Natural killer cell treated with Interleukin-12 subunit alpha and Interleukin-12 subunit beta and Interleukin-15 and Interleukin-18, amount 100 ng/mL, for 72 hours (primary cell): ENCODE data around the gene CASTOR1. TPM values are rescaled to one million over a fixed set of nuclear protein-coding genes. Genes with fewer than 3 reads are reported as not detected.

Source experiments
- ATAC-seq, 2 donors: fragments of 150-1000 bp; cut with Tn5 transposase in 1 of 2; sonication (Bioruptor Pico), chemical (Tn5 transposase) in 1 of 2; 2 replicates each; pipeline ENCODE4 v1.10.0; 2021
- DNase-seq: peaks from one replicate; pipeline ENCODE4 v3.0.0; 2022; ENCODE audit warnings: low spot score
- H3K27ac Mint-ChIP-seq, 2 donors: 1 replicate in 1 of 2; 2 replicates in 1 of 2; pipeline ENCODE4 v1.8.0; 2022; ENCODE audit warnings: mixed read lengths in 2 of 2, mild to moderate bottlenecking in 1 of 2, moderate library complexity in 1 of 2
- H3K27me3 Mint-ChIP-seq, 2 donors: 1 replicate in 1 of 2; 2 replicates in 1 of 2; pipeline ENCODE4 v1.8.0; 2022; ENCODE audit warnings: mixed read lengths in 2 of 2
- H3K36me3 Mint-ChIP-seq: one replicate; pipeline ENCODE4 v1.8.0; 2022; ENCODE audit warnings: mixed read lengths
- H3K4me1 Mint-ChIP-seq, 2 donors: 1 replicate in 1 of 2; 2 replicates in 1 of 2; pipeline ENCODE4 v1.8.0; 2022; ENCODE audit warnings: low read depth in 2 of 2, mixed read lengths in 2 of 2, mild to moderate bottlenecking in 1 of 2
- H3K4me3 Mint-ChIP-seq: one replicate; pipeline ENCODE4 v1.8.0; 2022; ENCODE audit warnings: mixed read lengths
- H3K9me3 Mint-ChIP-seq: 2 replicates; pipeline ENCODE4 v1.8.0; 2022; ENCODE audit warnings: mixed read lengths
- total RNA-seq, 2 donors: library from RNA; stranded (reverse); gene quantifications; one replicate each; pipeline ENCODE4 v1.2.3, GENCODE V29; 2022

CASTOR1 gene
- total RNA-seq, 2 donors from 2014 or later = 4.0 to 4.4 TPM

GRCh38 chr22:30326255-30326705 lies 37.0 kb upstream of the CASTOR1 start:
- Mint-ChIP-seq H3K9me3 (no peaks in the 10 kb centered on the region), H3K4me3 (peak overlapping the region; percentile 65), H3K36me3 (peaks cover 6% of the 10 kb centered on the region), H3K4me1 (peaks cover 34 to 35% of the 10 kb centered on the region in 2 donors), H3K27me3 (no peaks in the 10 kb centered on the region), H3K27ac (peak overlapping the region; percentile 45 to 65)
- DNase-seq (peak; percentile 70), ATAC-seq (peak; percentile 67 to 72)

- DNase-seq (no peak), ATAC-seq (no peak)
- Mint-ChIP-seq H3K4me3 (peak overlapping the region; percentile 65), H3K27ac (peak overlapping the region; percentile 45 to 65), H3K9me3 (no peaks in the 10 kb centered on the region), H3K36me3 (peaks cover 6% of the 10 kb centered on the region), H3K4me1 (peaks cover 35 to 39% of the 10 kb centered on the region in 2 donors), H3K27me3 (no peaks in the 10 kb centered on the region)
Observed at GRCh38 chr22:30325724-30326254, 36.5 kb upstream of the CASTOR1 start.

GRCh38 chr22:30325065-30325720 lies 35.9 kb upstream of the CASTOR1 start:
- ATAC-seq (no peak), DNase-seq (no peak)
- peaks cover under 1% of the 10 kb centered on the region for H3K36me3 Mint-ChIP-seq
- no peaks in the 10 kb centered on the region for H3K9me3 Mint-ChIP-seq
- peaks cover 41 to 44% of the 10 kb centered on the region in 2 donors for H3K4me1 Mint-ChIP-seq
- no peaks in the 10 kb centered on the region for H3K27me3 Mint-ChIP-seq
- H3K27ac Mint-ChIP-seq = peak overlapping the region; percentile 45 to 65
- peak overlapping the region; percentile 65 for H3K4me3 Mint-ChIP-seq

GRCh38 chr22:30324014-30324730 lies 34.9 kb upstream of the CASTOR1 start:
- DNase-seq (no peak), ATAC-seq (no peak)
- Mint-ChIP-seq H3K36me3 (no peaks in the 10 kb centered on the region), H3K27ac (peak overlapping the region; percentile 45 to 65), H3K4me1 (peaks cover 51 to 53% of the 10 kb centered on the region in 2 donors), H3K27me3 (no peaks in the 10 kb centered on the region), H3K9me3 (no peaks in the 10 kb centered on the region), H3K4me3 (peak overlapping the region; percentile 65)

- H3K9me3 Mint-ChIP-seq = no peaks in the 10 kb centered on the region
- ATAC-seq (no peak), DNase-seq (no peak)
- peaks cover 60 to 62% of the 10 kb centered on the region in 2 donors for H3K4me1 Mint-ChIP-seq
- H3K4me3 Mint-ChIP-seq = no peak overlapping the region
- peak overlapping the region in 1 of 2 donors; percentile 65 for H3K27ac Mint-ChIP-seq
- H3K36me3 Mint-ChIP-seq = no peaks in the 10 kb centered on the region
- H3K27me3 Mint-ChIP-seq = no peaks in the 10 kb centered on the region
Observed at GRCh38 chr22:30323246-30323645, 33.9 kb upstream of the CASTOR1 start.

- Mint-ChIP-seq H3K4me1 (peaks cover 59 to 69% of the 10 kb centered on the region in 2 donors), H3K4me3 (no peak overlapping the region), H3K27me3 (no peaks in the 10 kb centered on the region), H3K27ac (peak overlapping the region; percentile 10 to 70), H3K9me3 (no peaks in the 10 kb centered on the region), H3K36me3 (no peaks in the 10 kb centered on the region)
- ATAC-seq = no peak
- DNase-seq = no peak
Observed at GRCh38 chr22:30321461-30321860, 32.2 kb upstream of the CASTOR1 start.

GRCh38 chr22:30320021-30320556 lies 30.8 kb upstream of the CASTOR1 start:
- Mint-ChIP-seq H3K4me1 (peaks cover 64 to 71% of the 10 kb centered on the region in 2 donors), H3K27ac (peak overlapping the region in 1 of 2 donors; percentile 10), H3K36me3 (no peaks in the 10 kb centered on the region), H3K27me3 (no peaks in the 10 kb centered on the region), H3K9me3 (no peaks in the 10 kb centered on the region), H3K4me3 (no peak overlapping the region)
- ATAC-seq = no peak
- no peak for DNase-seq

GRCh38 chr22:30318799-30319419 lies 29.6 kb upstream of the CASTOR1 start:
- Mint-ChIP-seq H3K27me3 (no peaks in the 10 kb centered on the region), H3K4me3 (no peak overlapping the region), H3K27ac (peak overlapping the region; percentile 49 to 52), H3K9me3 (no peaks in the 10 kb centered on the region), H3K36me3 (no peaks in the 10 kb centered on the region), H3K4me1 (peaks cover 64 to 69% of the 10 kb centered on the region in 2 donors)
- ATAC-seq (no peak), DNase-seq (no peak)

GRCh38 chr22:30317778-30318177 lies 28.5 kb upstream of the CASTOR1 start:
- no peak for DNase-seq
- no peaks in the 10 kb centered on the region for H3K9me3 Mint-ChIP-seq

GRCh38 chr22:30315962-30316576 lies 26.8 kb upstream of the CASTOR1 start:
- Mint-ChIP-seq H3K4me1 (peaks cover 76 to 80% of the 10 kb centered on the region in 2 donors), H3K9me3 (no peaks in the 10 kb centered on the region), H3K27me3 (no peaks in the 10 kb centered on the region), H3K27ac (peak overlapping the region; percentile 74 to 83), H3K36me3 (no peaks in the 10 kb centered on the region), H3K4me3 (no peak overlapping the region)
- no peak for DNase-seq
- ATAC-seq = no peak

More at GRCh38 chr22:30317778-30318177, 28.5 kb upstream of the CASTOR1 start:
- ATAC-seq = no peak
- Mint-ChIP-seq H3K4me1 (peaks cover 67 to 68% of the 10 kb centered on the region in 2 donors), H3K27me3 (no peaks in the 10 kb centered on the region), H3K36me3 (no peaks in the 10 kb centered on the region), H3K27ac (peak overlapping the region in 1 of 2 donors; percentile 48), H3K4me3 (no peak overlapping the region)

GRCh38 chr22:30314915-30315314 lies 25.6 kb upstream of the CASTOR1 start:
- DNase-seq (peak; percentile 76), ATAC-seq (peak; percentile 82 to 89)
- peaks cover 78 to 82% of the 10 kb centered on the region in 2 donors for H3K4me1 Mint-ChIP-seq
- no peaks in the 10 kb centered on the region for H3K36me3 Mint-ChIP-seq
- H3K27ac Mint-ChIP-seq = peak overlapping the region; percentile 74 to 83
- no peaks in the 10 kb centered on the region for H3K9me3 Mint-ChIP-seq
- H3K4me3 Mint-ChIP-seq = peak overlapping the region; percentile 59
- H3K27me3 Mint-ChIP-seq = no peaks in the 10 kb centered on the region

GRCh38 chr22:30313527-30314363 lies 24.4 kb upstream of the CASTOR1 start:
- Mint-ChIP-seq H3K4me3 (peak overlapping the region; percentile 59), H3K36me3 (no peaks in the 10 kb centered on the region), H3K27me3 (no peaks in the 10 kb centered on the region), H3K9me3 (no peaks in the 10 kb centered on the region), H3K27ac (peak overlapping the region; percentile 74 to 83), H3K4me1 (peaks cover 73 to 77% of the 10 kb centered on the region in 2 donors)
- no peak for DNase-seq
- no peak for ATAC-seq
